ENCODE data around the gene CEBPB. TPM values are rescaled to one million over a fixed set of nuclear protein-coding genes. Genes with fewer than 3 reads are reported as not detected.
"Not testable (repeated sequence)": the region's sequence is repeated elsewhere in the genome, so short reads cannot be mapped to it uniquely, and the experiment has no call there.

CEBPB gene
- total and polyA plus RNA-seq, 3 donors from 2014 or later = 11.3 to 40.0 (median 25.9) TPM

DNA sequence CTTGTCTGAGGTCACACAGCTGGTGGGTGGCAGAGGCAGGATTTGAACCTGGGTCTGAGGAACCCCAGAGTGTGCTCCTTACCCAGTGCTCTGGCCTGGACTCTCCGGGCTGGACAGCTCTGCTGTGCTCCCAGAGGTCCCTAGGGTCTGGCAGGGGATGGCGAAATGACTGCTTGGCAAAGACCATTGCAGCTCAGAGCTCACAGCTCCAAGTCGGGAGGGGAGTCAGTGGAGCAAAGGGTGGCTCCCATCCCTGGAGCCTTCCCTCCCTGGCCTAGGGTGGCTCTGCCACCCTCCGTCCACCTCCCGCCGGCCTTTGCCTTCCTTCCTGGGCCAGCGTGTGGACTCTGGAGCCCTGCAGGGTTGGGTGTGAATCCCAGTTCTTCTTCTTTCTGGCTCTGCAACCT lies 17.5 kb downstream of the CEBPB start:
- no peaks in the 10 kb centered on the region for H3K27me3 ChIP-seq
- H3K9me3 ChIP-seq = no peaks in the 10 kb centered on the region
- H3K36me3 ChIP-seq (ENCODE audit: low read depth, missing control alignments) = no peaks in the 10 kb centered on the region
- H3K4me3 ChIP-seq = no peak overlapping the region
- H3K4me1 ChIP-seq = no peaks in the 10 kb centered on the region
- TF ChIP-seq, protein P1, sequence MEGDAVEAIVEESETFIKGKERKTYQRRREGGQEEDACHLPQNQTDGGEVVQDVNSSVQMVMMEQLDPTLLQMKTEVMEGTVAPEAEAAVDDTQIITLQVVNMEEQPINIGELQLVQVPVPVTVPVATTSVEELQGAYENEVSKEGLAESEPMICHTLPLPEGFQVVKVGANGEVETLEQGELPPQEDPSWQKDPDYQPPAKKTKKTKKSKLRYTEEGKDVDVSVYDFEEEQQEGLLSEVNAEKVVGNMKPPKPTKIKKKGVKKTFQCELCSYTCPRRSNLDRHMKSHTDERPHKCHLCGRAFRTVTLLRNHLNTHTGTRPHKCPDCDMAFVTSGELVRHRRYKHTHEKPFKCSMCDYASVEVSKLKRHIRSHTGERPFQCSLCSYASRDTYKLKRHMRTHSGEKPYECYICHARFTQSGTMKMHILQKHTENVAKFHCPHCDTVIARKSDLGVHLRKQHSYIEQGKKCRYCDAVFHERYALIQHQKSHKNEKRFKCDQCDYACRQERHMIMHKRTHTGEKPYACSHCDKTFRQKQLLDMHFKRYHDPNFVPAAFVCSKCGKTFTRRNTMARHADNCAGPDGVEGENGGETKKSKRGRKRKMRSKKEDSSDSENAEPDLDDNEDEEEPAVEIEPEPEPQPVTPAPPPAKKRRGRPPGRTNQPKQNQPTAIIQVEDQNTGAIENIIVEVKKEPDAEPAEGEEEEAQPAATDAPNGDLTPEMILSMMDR (IDR thresholded peaks at IDR 0.05) = no peak
- no peak for TF ChIP-seq POLR2A (IDR thresholded peaks at IDR 0.05)
- H3K27ac ChIP-seq = no peak overlapping the region
- DNase-seq = no peak
- WGBS, 2 donors = 78 to 89% methylated on average over 3 to 7 of the region's 7 CpGs
- intact Hi-C loops (cut with DNase I; ENCODE audit: low total_unique reads) = no loop called here

DNA sequence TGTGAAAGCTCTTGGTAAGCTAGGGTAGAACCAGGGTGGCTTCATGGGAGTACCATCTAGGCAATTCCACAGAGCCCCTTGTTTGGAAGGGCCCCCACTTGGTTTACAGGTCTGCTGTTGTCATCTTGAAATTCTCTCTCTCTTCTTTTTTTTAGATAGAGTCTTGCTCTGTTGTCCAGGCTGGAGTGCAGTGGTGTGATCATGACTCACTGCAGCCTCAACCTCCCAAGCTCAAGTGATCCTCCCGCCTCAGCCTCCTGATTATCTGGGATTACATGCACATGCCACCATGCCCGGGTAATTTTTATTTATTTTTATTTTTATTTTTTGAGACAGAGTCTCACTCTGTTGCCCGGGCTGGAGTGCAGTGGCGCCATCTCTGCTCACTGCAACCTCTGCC lies 18.2 kb downstream of the CEBPB start:
- H3K36me3 ChIP-seq (ENCODE audit: low read depth, missing control alignments); H3K4me3 ChIP-seq; H3K27me3 ChIP-seq; H3K27ac ChIP-seq; H3K9me3 ChIP-seq; intact Hi-C loops (cut with DNase I; ENCODE audit: low total_unique reads); DNase-seq; H3K4me1 ChIP-seq: not testable (repeated sequence)
- 87 to 95% methylated on average over 4 of the region's 4 CpGs for WGBS, 2 donors

DNA sequence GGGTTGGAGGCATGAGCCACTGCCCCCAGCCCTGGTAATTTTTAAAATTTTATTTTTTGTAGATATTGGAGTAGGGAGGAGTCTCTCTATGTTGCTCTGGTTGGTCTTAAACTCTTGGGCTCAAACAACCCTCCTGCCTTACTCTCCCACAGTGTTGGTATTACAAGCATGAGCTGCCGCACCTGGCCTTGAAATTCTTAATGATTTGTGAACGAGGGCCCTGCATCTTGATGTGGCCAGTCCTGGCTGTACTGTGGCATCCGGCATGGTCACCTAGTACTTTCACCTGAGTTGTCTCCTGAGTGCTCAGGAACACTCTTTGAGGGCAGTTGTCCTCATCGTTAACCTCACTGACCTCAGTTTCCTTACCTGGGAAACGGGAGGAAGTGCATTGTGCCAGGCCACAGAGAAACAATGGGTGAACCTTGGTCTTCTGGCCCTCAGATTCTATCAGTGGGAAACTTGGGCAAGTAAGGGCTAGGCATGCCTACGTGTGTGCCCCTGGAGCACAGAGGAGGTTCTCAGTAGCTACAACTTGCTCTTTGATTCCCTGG lies 19.5 kb downstream of the CEBPB start:
- no peak for DNase-seq
- 80 to 85% methylated on average over 4 to 6 of the region's 6 CpGs for WGBS, 2 donors
- Histone ChIP-seq H3K36me3 (ENCODE audit: low read depth, missing control alignments) (no peaks in the 10 kb centered on the region), H3K27me3 (no peaks in the 10 kb centered on the region), H3K27ac (no peak overlapping the region), H3K4me3 (no peak overlapping the region), H3K4me1 (no peaks in the 10 kb centered on the region), H3K9me3 (no peaks in the 10 kb centered on the region)
- intact Hi-C loops (cut with DNase I; ENCODE audit: low total_unique reads) = no loop called here
- no peak for TF ChIP-seq POLR2A (IDR thresholded peaks at IDR 0.05)
- TF ChIP-seq, protein P1 (IDR thresholded peaks at IDR 0.05) = no peak

DNA sequence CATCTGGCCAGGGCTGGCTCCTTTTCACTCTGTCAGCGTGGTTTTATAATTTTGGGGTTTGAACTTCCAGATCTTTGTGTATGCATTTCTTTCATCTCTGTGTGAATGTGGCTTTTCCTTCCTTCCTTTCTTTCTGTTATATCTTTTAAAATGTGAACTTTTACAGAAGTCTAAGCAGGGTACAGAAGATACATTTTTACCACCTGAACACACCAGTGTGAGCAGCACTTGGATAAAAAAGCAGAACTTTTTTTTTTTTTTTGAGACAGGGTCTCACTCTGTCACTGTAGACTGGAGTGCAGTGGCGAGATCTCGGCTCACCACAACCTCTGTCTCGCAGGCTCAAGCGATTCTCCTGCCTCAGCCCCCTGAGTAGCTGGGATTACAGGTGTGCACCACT lies 20.5 kb downstream of the CEBPB start:
- H3K9me3 ChIP-seq = no peaks in the 10 kb centered on the region
- 85 to 91% methylated on average over 5 of the region's 5 CpGs for WGBS, 2 donors
- H3K36me3 ChIP-seq (ENCODE audit: low read depth, missing control alignments) = no peaks in the 10 kb centered on the region
- intact Hi-C loops (cut with DNase I; ENCODE audit: low total_unique reads) = no loop called here
- TF ChIP-seq POLR2A (IDR thresholded peaks at IDR 0.05) = no peak
- TF ChIP-seq, protein P1 (IDR thresholded peaks at IDR 0.05) = no peak
- no peak overlapping the region for H3K4me3 ChIP-seq
- no peaks in the 10 kb centered on the region for H3K27me3 ChIP-seq
- no peak overlapping the region for H3K27ac ChIP-seq
- DNase-seq = no peak
- H3K4me1 ChIP-seq = no peaks in the 10 kb centered on the region

DNA sequence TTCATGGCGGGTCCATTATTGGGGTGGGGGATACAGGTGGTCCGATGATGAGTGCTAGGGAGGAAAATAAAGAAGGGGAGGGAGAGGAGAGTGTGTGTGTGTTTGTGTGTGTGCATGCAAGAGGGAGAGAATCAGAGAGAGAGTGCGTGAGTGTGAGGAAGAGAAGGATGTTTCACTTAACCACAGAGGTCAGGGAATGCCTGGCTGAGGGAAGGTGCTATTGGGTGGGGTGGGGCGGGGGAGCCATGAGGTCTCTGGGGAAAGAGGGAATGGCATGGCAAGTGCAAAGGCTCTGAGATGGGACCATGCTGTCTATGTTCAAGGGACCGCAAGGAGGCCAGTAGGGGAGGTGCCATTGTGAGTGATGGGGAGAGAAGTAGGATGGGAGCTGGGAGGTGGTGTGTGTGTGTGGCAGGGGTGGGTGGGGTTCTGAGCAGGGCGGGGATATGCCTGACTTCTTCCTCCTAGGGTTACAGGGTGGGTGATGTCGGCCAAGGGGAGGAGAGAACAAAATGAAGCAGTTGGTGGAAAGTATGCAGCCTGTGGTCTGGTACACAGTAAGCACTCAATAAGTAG lies 23.0 kb downstream of the CEBPB start:
- Histone ChIP-seq H3K4me1 (no peaks in the 10 kb centered on the region), H3K27ac (no peak overlapping the region), H3K36me3 (ENCODE audit: low read depth, missing control alignments) (no peaks in the 10 kb centered on the region), H3K9me3 (no peaks in the 10 kb centered on the region), H3K4me3 (no peak overlapping the region), H3K27me3 (no peaks in the 10 kb centered on the region)
- 79 to 82% methylated on average over 7 of the region's 7 CpGs for WGBS, 2 donors
- TF ChIP-seq POLR2A (IDR thresholded peaks at IDR 0.05) = no peak
- TF ChIP-seq, protein P1 (IDR thresholded peaks at IDR 0.05) = no peak
- DNase-seq = no peak
- intact Hi-C loops (cut with DNase I; ENCODE audit: low total_unique reads) = no loop called here
